HG02970 (cell line): ENCODE measurements around the gene TNNT3.

Source experiments
- ATAC-seq: cut with Tn5 transposase; IDR thresholded peaks from one replicate; pipeline ENCODE4 v1.9.1; 2021; ENCODE audit warnings: mild to moderate bottlenecking, moderate library complexity, moderate number of reproducible peaks; ENCODE audit not compliant: unreplicated experiment, low FRiP score

TNNT3 gene

DNA sequence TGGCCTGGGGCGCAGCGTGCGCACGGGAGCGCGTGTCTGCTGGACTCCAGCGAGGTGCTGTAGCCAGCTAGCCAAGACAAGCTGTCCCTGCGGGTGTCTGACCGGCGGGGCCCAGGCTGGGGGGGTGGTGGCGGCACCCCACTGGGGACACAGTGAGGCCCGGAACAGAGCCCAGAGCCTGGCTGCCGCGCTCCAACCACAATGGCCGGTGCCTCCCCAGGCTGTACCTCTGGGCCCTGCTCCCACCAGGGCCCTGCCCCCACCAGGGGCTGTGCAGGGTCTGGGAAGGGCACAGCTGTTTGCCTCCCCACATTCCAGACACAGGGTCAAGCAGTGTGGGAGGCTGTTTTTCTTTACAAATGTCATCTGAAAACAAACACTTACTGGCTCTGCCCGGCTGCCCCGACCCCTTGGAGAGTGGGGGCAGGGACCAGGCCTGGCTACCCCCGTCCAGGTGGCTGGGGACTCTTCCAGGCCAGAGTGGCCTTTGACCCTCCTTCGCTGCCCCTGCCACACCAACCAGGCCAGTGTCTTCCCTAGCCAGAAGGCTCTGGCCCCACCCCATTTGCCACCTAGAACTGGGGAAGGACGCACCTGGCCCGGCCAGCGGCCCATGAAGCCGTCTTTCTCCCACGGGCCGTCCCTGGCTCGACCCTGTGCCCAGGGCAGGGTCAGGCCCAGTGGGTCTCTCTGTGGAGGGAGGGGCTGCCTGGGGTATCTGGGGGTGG, 63.5 kb downstream of the TNNT3 start:
- no peak for ATAC-seq

DNA sequence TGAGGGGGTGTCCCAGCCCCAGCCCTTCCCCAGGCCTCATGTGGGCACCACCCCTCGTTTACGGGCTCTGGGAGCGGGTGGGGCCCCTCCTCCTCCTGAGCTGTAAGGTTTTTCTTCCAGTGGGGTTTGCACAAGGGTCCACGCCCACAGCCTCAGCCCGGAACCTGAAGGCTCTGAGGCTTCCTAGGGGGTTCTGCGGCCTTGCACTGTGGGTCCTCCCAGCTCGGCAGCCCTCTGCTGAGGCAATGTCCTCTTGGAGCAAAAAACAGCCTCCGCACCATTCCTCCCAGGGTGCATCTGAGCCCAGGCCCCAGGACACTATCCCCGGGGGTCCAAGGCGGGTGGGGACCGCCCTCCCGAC, 64.1 kb downstream of the TNNT3 start:
- no peak for ATAC-seq

DNA sequence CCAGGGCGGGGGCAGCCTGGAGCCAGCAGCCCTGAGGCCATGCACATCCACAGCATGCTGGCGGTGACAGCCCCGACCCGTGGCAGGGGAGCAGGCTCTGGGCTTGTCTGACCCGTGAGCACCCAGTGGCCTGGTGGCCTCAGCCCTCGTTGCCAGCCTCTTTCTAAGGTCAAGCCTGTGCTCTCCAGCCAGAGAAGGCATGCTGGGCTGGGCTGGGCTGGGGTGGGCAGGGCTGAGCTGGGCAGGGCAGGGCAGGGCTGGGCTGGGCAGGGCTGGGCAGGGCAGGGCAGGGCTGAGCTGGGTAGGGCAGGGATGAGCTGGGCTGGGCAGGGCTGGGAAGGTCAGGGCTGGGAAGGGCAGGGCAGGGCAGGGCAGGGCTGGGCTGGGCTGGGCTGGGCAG, 67.5 kb downstream of the TNNT3 start:
- no peak for ATAC-seq

DNA sequence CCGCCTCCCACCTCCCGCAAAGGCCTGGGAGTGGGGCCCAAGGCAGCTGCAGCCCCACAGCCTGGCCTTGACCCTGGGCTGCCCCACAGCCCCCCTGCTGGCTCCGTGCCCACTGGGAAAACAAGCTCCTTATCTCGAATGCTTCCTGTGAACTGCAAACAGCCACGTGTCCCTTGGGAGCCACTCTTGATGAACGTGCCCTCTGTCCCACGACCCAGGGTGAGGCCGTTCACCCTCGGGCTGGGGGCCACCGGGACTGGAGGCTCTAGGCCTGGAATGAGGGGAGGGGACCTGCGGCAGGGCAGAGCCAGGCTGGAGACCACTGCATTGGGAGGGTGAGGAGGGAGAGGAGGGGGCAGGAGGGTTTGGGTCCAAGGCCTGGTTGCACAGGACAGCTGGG, 68.7 kb downstream of the TNNT3 start:
- ATAC-seq = no peak
